ENCODE results near the gene PSMG3. TPM values are rescaled to one million over a fixed set of nuclear protein-coding genes. Genes with fewer than 3 reads are reported as not detected.

PSMG3 gene
- total RNA-seq, 1 experiment from 2014 or later: 59.4 TPM

DNA sequence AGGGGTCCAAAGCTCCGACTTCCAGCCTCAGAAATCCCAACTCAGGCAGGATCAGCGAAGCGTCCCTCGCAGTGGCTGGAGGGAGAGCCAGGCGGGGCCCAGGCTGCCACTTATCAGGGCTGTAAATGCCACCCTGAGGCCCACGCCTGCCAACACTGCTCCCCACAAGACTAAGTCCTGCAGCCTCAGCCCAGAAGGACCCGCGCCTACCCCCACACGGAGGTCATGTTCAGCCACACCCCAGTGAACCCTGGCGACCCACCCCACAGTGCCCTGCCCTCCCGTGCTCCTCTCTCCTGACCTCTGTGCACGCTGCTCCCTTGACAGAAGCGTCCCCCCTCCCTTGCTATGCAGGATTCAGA is 3.2 kb downstream of the PSMG3 start:
- intact Hi-C loops (cut with micrococcal nuclease; ENCODE audit: unreplicated experiment): no loop called here
- POLR2A ChIA-PET: no interaction called here
- no peaks in the 10 kb centered on the region for H3K27me3 ChIP-seq (ENCODE audit: control insufficient read depth, insufficient read depth, low read length)
- no peaks in the 10 kb centered on the region for H3K9me3 ChIP-seq (ENCODE audit: control insufficient read depth, insufficient read depth, low read depth, low read length)
- no peaks in the 10 kb centered on the region for H3K36me3 ChIP-seq (ENCODE audit: control insufficient read depth, insufficient read depth, low read length)
- DNase-seq (ENCODE audit: low read depth, low spot score): no peak
- H3K4me3 ChIP-seq (ENCODE audit: low read depth in 2 of 2, low read length in 2 of 2): no peak overlapping the region
- no peak for TF ChIP-seq SIN3A (IDR thresholded peaks at IDR 0.05; ENCODE audit: borderline replicate concordance, insufficient read depth, low read depth, low read length)
- TF ChIP-seq, protein P1, sequence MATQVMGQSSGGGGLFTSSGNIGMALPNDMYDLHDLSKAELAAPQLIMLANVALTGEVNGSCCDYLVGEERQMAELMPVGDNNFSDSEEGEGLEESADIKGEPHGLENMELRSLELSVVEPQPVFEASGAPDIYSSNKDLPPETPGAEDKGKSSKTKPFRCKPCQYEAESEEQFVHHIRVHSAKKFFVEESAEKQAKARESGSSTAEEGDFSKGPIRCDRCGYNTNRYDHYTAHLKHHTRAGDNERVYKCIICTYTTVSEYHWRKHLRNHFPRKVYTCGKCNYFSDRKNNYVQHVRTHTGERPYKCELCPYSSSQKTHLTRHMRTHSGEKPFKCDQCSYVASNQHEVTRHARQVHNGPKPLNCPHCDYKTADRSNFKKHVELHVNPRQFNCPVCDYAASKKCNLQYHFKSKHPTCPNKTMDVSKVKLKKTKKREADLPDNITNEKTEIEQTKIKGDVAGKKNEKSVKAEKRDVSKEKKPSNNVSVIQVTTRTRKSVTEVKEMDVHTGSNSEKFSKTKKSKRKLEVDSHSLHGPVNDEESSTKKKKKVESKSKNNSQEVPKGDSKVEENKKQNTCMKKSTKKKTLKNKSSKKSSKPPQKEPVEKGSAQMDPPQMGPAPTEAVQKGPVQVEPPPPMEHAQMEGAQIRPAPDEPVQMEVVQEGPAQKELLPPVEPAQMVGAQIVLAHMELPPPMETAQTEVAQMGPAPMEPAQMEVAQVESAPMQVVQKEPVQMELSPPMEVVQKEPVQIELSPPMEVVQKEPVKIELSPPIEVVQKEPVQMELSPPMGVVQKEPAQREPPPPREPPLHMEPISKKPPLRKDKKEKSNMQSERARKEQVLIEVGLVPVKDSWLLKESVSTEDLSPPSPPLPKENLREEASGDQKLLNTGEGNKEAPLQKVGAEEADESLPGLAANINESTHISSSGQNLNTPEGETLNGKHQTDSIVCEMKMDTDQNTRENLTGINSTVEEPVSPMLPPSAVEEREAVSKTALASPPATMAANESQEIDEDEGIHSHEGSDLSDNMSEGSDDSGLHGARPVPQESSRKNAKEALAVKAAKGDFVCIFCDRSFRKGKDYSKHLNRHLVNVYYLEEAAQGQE (IDR thresholded peaks at IDR 0.05; ENCODE audit: insufficient read depth in 1 of 2, low read depth in 2 of 2, low read length in 1 of 2): no peak
- no peak for TF ChIP-seq POLR2AphosphoS5 (IDR thresholded peaks at IDR 0.05; ENCODE audit: low read depth, low read length)
- TF ChIP-seq, protein P2, sequence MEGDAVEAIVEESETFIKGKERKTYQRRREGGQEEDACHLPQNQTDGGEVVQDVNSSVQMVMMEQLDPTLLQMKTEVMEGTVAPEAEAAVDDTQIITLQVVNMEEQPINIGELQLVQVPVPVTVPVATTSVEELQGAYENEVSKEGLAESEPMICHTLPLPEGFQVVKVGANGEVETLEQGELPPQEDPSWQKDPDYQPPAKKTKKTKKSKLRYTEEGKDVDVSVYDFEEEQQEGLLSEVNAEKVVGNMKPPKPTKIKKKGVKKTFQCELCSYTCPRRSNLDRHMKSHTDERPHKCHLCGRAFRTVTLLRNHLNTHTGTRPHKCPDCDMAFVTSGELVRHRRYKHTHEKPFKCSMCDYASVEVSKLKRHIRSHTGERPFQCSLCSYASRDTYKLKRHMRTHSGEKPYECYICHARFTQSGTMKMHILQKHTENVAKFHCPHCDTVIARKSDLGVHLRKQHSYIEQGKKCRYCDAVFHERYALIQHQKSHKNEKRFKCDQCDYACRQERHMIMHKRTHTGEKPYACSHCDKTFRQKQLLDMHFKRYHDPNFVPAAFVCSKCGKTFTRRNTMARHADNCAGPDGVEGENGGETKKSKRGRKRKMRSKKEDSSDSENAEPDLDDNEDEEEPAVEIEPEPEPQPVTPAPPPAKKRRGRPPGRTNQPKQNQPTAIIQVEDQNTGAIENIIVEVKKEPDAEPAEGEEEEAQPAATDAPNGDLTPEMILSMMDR (IDR thresholded peaks at IDR 0.05): no peak
- TF ChIP-seq TCF7L2 (IDR thresholded peaks at IDR 0.05; ENCODE audit: low read depth, low read length): no peak
- in situ Hi-C loops (cut with HindIII; ENCODE audit: low pct_unique_long_range_greater_than_20kb, low sequenced_read_pairs): no loop called here
- BruUV-seq (replicated peaks): no TSS peak
- H3K4me1 ChIP-seq (ENCODE audit: control insufficient read depth, insufficient read depth, low read length): peaks cover 31% of the 10 kb centered on the region
- no peak for ATAC-seq
- no peak overlapping the region for H3K27ac ChIP-seq (ENCODE audit: low read length)
- CTCF ChIA-PET: interaction anchor here (0.7 kb wide), 2 partner anchors 581 to 1801 kb away, joined by 3 to 4 read pairs; no protein-coding TSS in a partner anchor

DNA sequence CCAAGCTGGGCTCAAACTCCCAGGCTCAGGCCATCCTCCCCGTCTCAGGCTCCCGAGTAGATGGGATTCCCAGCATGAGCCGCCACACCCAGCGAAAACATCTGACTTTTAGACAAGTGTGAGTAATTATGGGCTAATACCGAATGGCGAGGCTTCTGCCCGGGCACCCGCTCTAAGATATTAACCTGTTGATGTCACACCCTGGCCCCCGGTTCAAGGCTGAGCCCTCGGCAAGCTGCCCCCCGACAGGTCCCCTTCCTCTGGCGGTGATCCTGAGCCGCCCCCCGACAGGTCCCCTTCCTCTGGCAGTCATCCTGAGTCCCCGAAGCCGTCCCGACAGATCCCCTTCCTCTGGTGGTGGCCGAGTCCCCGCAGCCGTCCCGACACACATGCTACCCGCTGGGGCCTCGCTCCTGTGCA is 5.2 kb downstream of the PSMG3 start:
- Histone ChIP-seq H3K27me3 (ENCODE audit: control insufficient read depth, insufficient read depth, low read length) (no peaks in the 10 kb centered on the region), H3K36me3 (ENCODE audit: control insufficient read depth, insufficient read depth, low read length) (no peaks in the 10 kb centered on the region), H3K4me3 (ENCODE audit: low read depth in 2 of 2, low read length in 2 of 2) (no peak overlapping the region), H3K27ac (ENCODE audit: low read length) (no peak overlapping the region), H3K4me1 (ENCODE audit: control insufficient read depth, insufficient read depth, low read length) (peaks cover 24% of the 10 kb centered on the region), H3K9me3 (ENCODE audit: control insufficient read depth, insufficient read depth, low read depth, low read length) (no peaks in the 10 kb centered on the region)
- ChIA-PET CTCF (no interaction called here), POLR2A (no interaction called here)
- no TSS peak for BruUV-seq (replicated peaks)
- DNase-seq (ENCODE audit: low read depth, low spot score) (no peak), ATAC-seq (no peak)
- in situ Hi-C loops (cut with HindIII; ENCODE audit: low pct_unique_long_range_greater_than_20kb, low sequenced_read_pairs): no loop called here
- TF ChIP-seq TCF7L2 (IDR thresholded peaks at IDR 0.05; ENCODE audit: low read depth, low read length) (no peak), SIN3A (IDR thresholded peaks at IDR 0.05; ENCODE audit: borderline replicate concordance, insufficient read depth, low read depth, low read length) (no peak), POLR2AphosphoS5 (IDR thresholded peaks at IDR 0.05; ENCODE audit: low read depth, low read length) (no peak)
- TF ChIP-seq, protein P2 (IDR thresholded peaks at IDR 0.05): no peak
- TF ChIP-seq, protein P1 (IDR thresholded peaks at IDR 0.05; ENCODE audit: insufficient read depth in 1 of 2, low read depth in 2 of 2, low read length in 1 of 2): no peak
- intact Hi-C loops (cut with micrococcal nuclease; ENCODE audit: unreplicated experiment): no loop called here

Data from Panc1 (cell line).